A375 (cell line): Measurements from ENCODE around the gene ARR3. TPM values are rescaled to one million over a fixed set of nuclear protein-coding genes. Genes with fewer than 3 reads are reported as not detected.
A peak's percentile ranks its signal among the peaks of the same experiment; 100 is the strongest.

Experiments
- small RNA-seq: library from RNA; depleted of rRNA; stranded (forward); fragments of <200 nt; gene quantifications from one replicate; pipeline ENCODE3, GENCODE V24; 2014
- total RNA-seq: library from RNA; depleted of rRNA; stranded (reverse); fragments of >200 nt; shearing (Covaris generic); gene quantifications from 2 replicates; pipeline ENCODE4 v1.2.3, GENCODE V29; 2014; rRNA removed

The ARR3 gene
- not detected in 2 replicates for total RNA-seq

DNA sequence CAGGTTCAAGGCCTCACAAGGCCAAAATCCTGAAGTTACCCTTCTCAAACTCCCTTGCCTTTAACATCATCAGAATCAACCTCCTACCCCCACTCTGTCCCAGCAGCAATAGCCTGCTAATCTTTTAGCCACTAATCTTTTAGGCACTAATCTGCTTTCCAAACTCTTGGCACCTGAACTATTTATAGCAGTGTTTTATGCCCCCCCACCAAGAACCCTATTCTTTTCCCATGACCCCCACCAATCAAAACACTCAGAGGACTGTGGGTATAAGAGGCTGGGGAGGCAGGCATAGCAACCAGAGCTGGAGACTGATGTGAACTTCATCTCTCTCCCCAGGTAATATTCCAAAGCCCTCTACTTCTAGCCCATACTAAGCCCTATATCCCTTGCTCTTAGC lies at the start of gene ARR3:
TSS of gene ARR3 (plus strand) at position 301 of the 400 bp plus-strand sequence. CDS start 1,052 bp downstream, outside the sequence.

DNA sequence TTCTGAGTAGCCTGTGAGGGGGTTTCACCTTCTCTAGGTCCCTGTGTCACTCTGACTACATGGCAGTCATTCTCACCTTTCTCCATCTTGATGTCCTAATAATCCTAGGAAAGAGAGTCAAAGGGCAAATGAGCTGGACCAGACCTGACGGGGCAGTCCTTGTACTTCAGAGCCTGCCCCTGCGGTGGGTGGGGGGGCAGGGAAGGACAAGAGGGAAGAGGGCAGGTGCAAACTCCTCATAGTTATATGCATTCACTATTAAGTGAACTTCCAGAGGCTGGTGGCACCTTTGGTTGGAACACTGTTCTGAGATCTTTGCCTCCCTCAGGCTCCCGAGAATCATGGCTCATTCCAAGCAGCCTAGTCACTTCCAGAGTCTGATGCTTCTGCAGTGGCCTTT lies 33.8 kb upstream of the ARR3 start, which contains the start of gene AWAT1:
TSS of gene AWAT1 (plus strand) at position 301 of the 400 bp plus-strand sequence. CDS start at position 342, 41 bp downstream.

DNA sequence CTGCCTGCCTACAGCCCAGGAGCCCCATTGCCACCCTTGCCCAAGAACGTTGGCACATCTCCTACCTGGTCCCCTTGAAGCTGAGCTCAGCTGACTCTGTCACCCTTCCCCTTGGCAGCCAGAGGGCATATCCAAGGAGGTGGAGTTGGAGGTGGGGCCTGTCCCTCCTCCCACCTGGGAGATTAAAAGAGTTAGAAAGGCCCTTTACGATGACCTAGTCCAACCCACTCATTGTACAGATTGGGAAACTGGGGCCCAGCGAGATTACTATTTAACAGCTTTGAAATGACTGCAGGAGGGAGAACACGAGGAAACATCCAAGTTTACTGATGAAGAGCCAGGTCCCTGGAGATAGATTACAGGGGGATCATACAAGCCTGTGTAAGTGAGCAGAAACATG lies 8.0 kb upstream of the ARR3 start, which contains the start of gene P2RY4:
TSS of gene P2RY4 (minus strand) at position 101 of the 400 bp plus-strand sequence. CDS start 580 bp downstream, outside the sequence.

DNA sequence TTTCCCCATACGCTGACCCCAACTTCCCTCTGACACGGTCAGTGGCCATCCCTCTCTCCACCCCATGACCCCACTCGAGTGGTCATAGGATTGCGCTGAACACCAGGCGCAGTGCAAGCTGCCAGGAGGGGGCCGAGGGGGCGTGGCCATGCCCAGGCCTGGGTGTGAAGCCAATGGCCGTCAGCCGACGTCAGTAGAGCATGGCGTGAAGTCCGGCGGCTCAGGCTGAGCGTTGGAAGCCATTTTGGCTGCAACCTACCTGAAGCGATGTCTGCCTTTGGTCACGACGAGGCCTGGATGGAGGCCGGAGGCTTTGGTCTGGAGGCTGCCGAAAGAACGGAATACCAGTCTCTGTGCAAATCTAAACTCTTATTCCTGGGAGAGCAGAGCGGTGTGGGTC lies 13.8 kb downstream of the ARR3 start, which contains the start of gene RAB41:
TSS of gene RAB41 (plus strand) at position 222 of the 400 bp plus-strand sequence. CDS start at position 268, 46 bp downstream.

DNA sequence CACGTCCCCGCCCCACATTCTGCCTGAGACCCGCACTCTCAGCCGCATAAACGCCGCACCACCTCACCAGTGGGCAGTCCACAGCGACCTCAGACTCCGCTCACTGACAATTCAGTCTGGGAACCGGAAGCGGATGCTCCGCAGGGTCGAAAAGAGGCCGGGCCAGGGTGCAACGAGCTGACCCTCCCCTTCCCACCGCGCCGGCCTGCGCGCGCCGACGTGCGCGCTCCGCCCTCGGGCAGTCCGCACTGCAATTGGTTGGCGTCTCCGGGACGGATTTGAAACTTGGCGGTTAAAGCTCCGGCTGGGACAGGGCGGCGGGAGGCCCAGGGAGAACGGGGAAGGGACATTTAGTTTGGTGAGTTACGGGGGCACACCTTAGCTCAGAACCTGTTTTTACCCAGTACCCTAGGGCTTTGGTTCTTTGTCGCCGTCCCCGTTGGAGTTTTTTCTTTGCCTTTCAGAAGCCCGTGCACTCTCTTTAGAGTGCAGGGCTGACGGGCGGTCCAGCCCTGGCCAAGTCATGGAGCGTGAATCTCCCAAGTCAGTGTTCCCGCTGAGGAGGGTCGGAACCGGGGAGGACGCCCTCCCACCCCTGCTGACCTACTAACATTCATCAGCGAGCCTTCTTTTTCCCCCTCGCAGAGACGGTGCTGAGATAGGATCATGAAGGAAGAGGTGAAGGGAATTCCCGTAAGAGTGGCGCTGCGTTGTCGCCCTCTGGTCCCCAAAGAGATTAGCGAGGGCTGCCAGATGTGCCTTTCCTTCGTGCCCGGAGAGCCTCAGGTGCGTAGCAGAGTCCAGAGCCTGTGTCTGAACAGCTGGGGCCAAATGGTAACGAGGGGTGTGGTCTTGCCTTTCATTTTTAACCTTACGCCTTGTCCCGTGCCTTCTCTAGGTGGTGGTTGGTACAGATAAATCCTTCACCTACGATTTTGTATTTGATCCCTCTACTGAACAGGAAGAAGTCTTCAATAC lies 21.9 kb downstream of the ARR3 start, which contains the start of the genes KIF4A and PDZD11:
TSS of gene KIF4A (plus strand) at position 312 of the 978 bp plus-strand sequence. CDS start at position 667, 355 bp downstream.
TSS of gene PDZD11 (minus strand) at position 135 of the 978 bp plus-strand sequence. CDS start 586 bp downstream, outside the sequence.

Small RNA genes within 50 kb of the gene (small RNA-seq; reads per million reads assigned to genes)
- gene RNA5SP507: 0.75 reads per million, percentile 44 among the genes with 10 or more reads in this experiment

Other genes starting within 250 kb of the ARR3 start
- not detected in 2 replicates for gene AWAT2, start 218.4 kb upstream of the ARR3 start, total RNA-seq
- not detected in 2 replicates for gene OTUD6A, start 205.9 kb upstream of the ARR3 start, total RNA-seq
- gene IGBP1, start 134.9 kb upstream of the ARR3 start, total RNA-seq: 56.6 and 71.3 TPM in 2 replicates
- not detected in 2 replicates for gene DGAT2L6, start 90.9 kb upstream of the ARR3 start, total RNA-seq
- gene AWAT1, start 33.7 kb upstream of the ARR3 start, total RNA-seq: not detected in 2 replicates
- not detected in 2 replicates for gene P2RY4, start 8.1 kb upstream of the ARR3 start, total RNA-seq
- gene RAB41, start 13.8 kb downstream of the ARR3 start, total RNA-seq: not detected in 2 replicates
- gene PDZD11, start 21.6 kb downstream of the ARR3 start, total RNA-seq: 42.7 and 49.4 TPM in 2 replicates
- gene KIF4A, start 21.8 kb downstream of the ARR3 start, total RNA-seq: 29.9 and 32.9 TPM in 2 replicates
- 0.04 TPM in 1 of 2 replicates, not detected in the other for gene GDPD2, start 155.0 kb downstream of the ARR3 start, total RNA-seq
- 6.2 and 6.7 TPM in 2 replicates for gene DLG3, start 176.5 kb downstream of the ARR3 start, total RNA-seq